B cell (primary cell): ENCODE measurements around the gene RPS10. TPM values are rescaled to one million over a fixed set of nuclear protein-coding genes. Genes with fewer than 3 reads are reported as not detected.
A peak's percentile ranks its signal among the peaks of the same experiment; 100 is the strongest.

Experiments
- ATAC-seq: fragments of 200-7000 bp; cut with Tn5 transposase; one replicate; pipeline ENCODE4 v1.10.0; 2021; ENCODE audit warnings: low read depth, mild to moderate bottlenecking, moderate number of reproducible peaks, moderate library complexity
- CTCF ChIA-PET: fragments of 350-600 bp; sonication (Branson Sonifier 250); formaldehyde crosslinking; loops from one replicate; lab custom pipeline; 2021; ENCODE audit warnings: antibody characterized with exemption, inconsistent platforms; lab: Charles Lee
- POLR2A ChIA-PET: fragments of 350-600 bp; sonication (Branson Sonifier 250); formaldehyde crosslinking; loops from one replicate; lab custom pipeline; 2021; ENCODE audit warnings: antibody characterized with exemption; lab: Charles Lee
- DNase-seq: peaks from one replicate; pipeline ENCODE4 v3.0.0; 2013
- H2AFZ ChIP-seq: 2 replicates; pipeline ENCODE4 v1.6.1; 2012; ENCODE audit warnings: mild to moderate bottlenecking, low read depth, low read length; ENCODE audit not compliant: insufficient read depth, poor library complexity, severe bottlenecking
- H3K27ac ChIP-seq, 2 donors: 1 replicate in 1 of 2; 2 replicates in 1 of 2; pipeline ENCODE4 v1.5.1; 2012 to 2013; ENCODE audit warnings: low read length in 2 of 2, mild to moderate bottlenecking in 2 of 2, moderate library complexity in 1 of 2
- H3K27me3 ChIP-seq, 4 experiments: fragments of 200-600 bp in 1 of 4; sonication (generic) in 1 of 4; replicated peaks in 1 of 4; 1 replicate in 2 of 4; 2 replicates in 2 of 4; pipeline versions ENCODE4 v1.6.1 to v1.7.0; 2013 to 2016; ENCODE audit warnings: low read length in 3 of 4, mild to moderate bottlenecking in 2 of 4, mixed read lengths in 1 of 4, moderate library complexity in 1 of 4; ENCODE audit not compliant: insufficient read depth in 4 of 4, control insufficient read depth in 3 of 4; ENCODE audit errors: control extremely low read depth in 1 of 4
- H3K36me3 ChIP-seq, 2 experiments: replicated peaks in 1 of 2; 1 replicate in 1 of 2; 2 replicates in 1 of 2; pipeline versions ENCODE4 v1.6.1 to v1.7.1; 2013; ENCODE audit warnings: low read length in 1 of 2; ENCODE audit not compliant: insufficient read depth in 2 of 2, control insufficient read depth in 1 of 2; ENCODE audit errors: control extremely low read depth in 1 of 2, extremely low read depth in 1 of 2
- H3K4me1 ChIP-seq, 2 donors: fragments of 200-600 bp in 1 of 2; sonication (generic) in 1 of 2; 1 replicate in 1 of 2; 2 replicates in 1 of 2; pipeline versions ENCODE4 v1.5.1 to v1.6.1; 2013 to 2017; ENCODE audit warnings: low read length in 2 of 2; ENCODE audit not compliant: control insufficient read depth in 2 of 2, insufficient read depth in 2 of 2
- H3K4me2 ChIP-seq: replicated peaks from 2 replicates; pipeline ENCODE3; 2012; ENCODE audit warnings: mild to moderate bottlenecking, low read depth, low read length; ENCODE audit not compliant: poor library complexity, severe bottlenecking
- H3K4me3 ChIP-seq, 5 experiments: fragments of 200-600 bp in 1 of 5; sonication (generic) in 1 of 5; 1 replicate in 3 of 5; 2 replicates in 2 of 5; pipeline versions ENCODE4 v1.5.1 to v1.7.0; 2011 to 2016; ENCODE audit warnings: low read length in 4 of 5, mild to moderate bottlenecking in 4 of 5, low read depth in 2 of 5, control low read depth in 1 of 5, moderate library complexity in 1 of 5; ENCODE audit not compliant: insufficient read depth in 1 of 5; ENCODE audit errors: control extremely low read depth in 1 of 5, extremely low read depth in 1 of 5
- H3K79me2 ChIP-seq: fragments of 200-600 bp; sonication (generic); one replicate; pipeline ENCODE4 v1.6.0; 2016; ENCODE audit warnings: low read length; ENCODE audit not compliant: control insufficient read depth, insufficient read depth
- H3K9ac ChIP-seq: fragments of 200-600 bp; sonication (generic); 2 replicates; pipeline ENCODE4 v1.6.1; 2017; ENCODE audit warnings: mild to moderate bottlenecking, low read length, moderate library complexity
- H3K9me3 ChIP-seq, 3 donors: one replicate each; pipeline versions ENCODE4 v1.6.1 to v1.7.1; 2013; ENCODE audit warnings: low read length in 2 of 3; ENCODE audit not compliant: control insufficient read depth in 2 of 3, insufficient read depth in 1 of 3; ENCODE audit errors: control extremely low read depth in 1 of 3
- H4K20me1 ChIP-seq: 2 replicates; pipeline ENCODE4 v1.6.0; 2012; ENCODE audit warnings: mild to moderate bottlenecking, low read length; ENCODE audit not compliant: insufficient read depth, control insufficient read depth, poor library complexity, severe bottlenecking
- H3K27ac Mint-ChIP-seq: one replicate; pipeline ENCODE4 v1.8.0; 2021; ENCODE audit warnings: mixed read lengths
- H3K27me3 Mint-ChIP-seq: one replicate; pipeline ENCODE4 v1.8.0; 2021; ENCODE audit warnings: mixed read lengths
- H3K4me1 Mint-ChIP-seq: one replicate; pipeline ENCODE4 v1.8.0; 2021; ENCODE audit warnings: mixed read lengths
- H3K4me3 Mint-ChIP-seq: one replicate; pipeline ENCODE4 v1.8.0; 2021; ENCODE audit warnings: mixed read lengths
- H3K9me3 Mint-ChIP-seq: one replicate; pipeline ENCODE4 v1.8.0; 2022; ENCODE audit warnings: mixed read lengths; ENCODE audit not compliant: insufficient read depth
- CTCF ChIP-seq: fragments of 200-600 bp; IDR thresholded peaks from one replicate; pipeline ENCODE4 v1.8.0; 2022; ENCODE audit warnings: antibody characterized with exemption, mild to moderate bottlenecking
- EZH2 ChIP-seq: IDR thresholded peaks from 2 replicates; pipeline ENCODE4 v1.6.1; 2012; ENCODE audit warnings: borderline replicate concordance, low read depth, mild to moderate bottlenecking, moderate library complexity, low read length; ENCODE audit not compliant: insufficient read depth, poor library complexity, severe bottlenecking
- WGBS: methylation state at CpG from one replicate; pipeline ENCODE4 v1.1.5; 2013; ENCODE audit warnings: missing lambda C conversion rate; ENCODE audit not compliant: insufficient coverage; 5-methylcytosine and 5-hydroxymethylcytosine counted together
- intact Hi-C: fragments of 100-400 bp; cut with micrococcal nuclease; formaldehyde crosslinking; loops from one replicate; pipeline ENCODE4 v1.10.0; 2022
- polyA plus RNA-seq: library from polyadenylated mRNA; depleted of rRNA; stranded (reverse); fragments of >200 nt; gene quantifications from 2 replicates; pipeline ENCODE4 v1.2.3, GENCODE V29; 2012
- total RNA-seq, 2 donors: library from RNA; stranded (reverse); fragments of 120-200 nt in 1 of 2; gene quantifications; 1 replicate in 1 of 2; 2 replicates in 1 of 2; pipeline versions ENCODE4 v1.2.3 to v1.2.4, GENCODE V29; 2013 to 2022

The RPS10 gene
- total and polyA plus RNA-seq, 2 donors (not counting 1 experiment from before 2014, with no cell fraction given): 2,707 to 6,226 TPM

GRCh38 chr6:34383656-34384320 lies 42.1 kb downstream of the RPS10 start:
- Histone ChIP-seq H3K4me3 (no peak overlapping the region), H3K9me3 (no peaks in the 10 kb centered on the region), H2AFZ (no peak overlapping the region), H3K4me1 (peaks cover 4 to 11% of the 10 kb centered on the region in 2 donors), H3K27me3 (no peaks in the 10 kb centered on the region), H4K20me1 (peaks cover 57% of the 10 kb centered on the region), H3K9ac (no peak overlapping the region), H3K4me2 (no peak overlapping the region), H3K36me3 (peaks cover 1 to 5% of the 10 kb centered on the region in 2 experiments), H3K27ac (peak overlapping the region in 1 of 2 donors; percentile 48), H3K79me2 (peaks cover 99% of the 10 kb centered on the region)
- CTCF ChIA-PET: interaction anchor here (0.7 to 2.3 kb wide), 5 partner anchors 12 to 756 kb away, joined by 3 to 9 read pairs (median 3); no protein-coding TSS in a partner anchor
- peaks cover 51% of the 10 kb centered on the region for H3K4me1 Mint-ChIP-seq
- 94% methylated on average over 5 of the region's 6 CpGs for WGBS
- ATAC-seq (no peak), DNase-seq (no peak)
- intact Hi-C loops: no loop called here
- peak overlapping the region; percentile 28 for H3K27ac Mint-ChIP-seq
- H3K4me3 Mint-ChIP-seq: no peak overlapping the region
- POLR2A ChIA-PET: interaction anchor here (0.7 kb wide), 1 partner anchor 9 kb away, joined by 7 read pairs; no protein-coding TSS in a partner anchor
- no peak for TF ChIP-seq EZH2
- no peak for TF ChIP-seq CTCF
- H3K27me3 Mint-ChIP-seq: no peaks in the 10 kb centered on the region
- H3K9me3 Mint-ChIP-seq: no peaks in the 10 kb centered on the region

GRCh38 chr6:34383161-34383631 lies 42.7 kb downstream of the RPS10 start:
- Histone ChIP-seq H3K27ac (peak overlapping the region in 1 of 2 donors; percentile 6), H4K20me1 (peaks cover 57% of the 10 kb centered on the region), H2AFZ (no peak overlapping the region), H3K36me3 (peaks cover 1 to 5% of the 10 kb centered on the region in 2 experiments), H3K9ac (no peak overlapping the region), H3K4me2 (peak overlapping the region; percentile 15), H3K9me3 (no peaks in the 10 kb centered on the region), H3K4me3 (no peak overlapping the region), H3K27me3 (no peaks in the 10 kb centered on the region), H3K79me2 (peaks cover 99% of the 10 kb centered on the region), H3K4me1 (peaks cover 4 to 11% of the 10 kb centered on the region in 2 donors)
- Mint-ChIP-seq H3K27me3 (no peaks in the 10 kb centered on the region), H3K9me3 (no peaks in the 10 kb centered on the region), H3K4me1 (peaks cover 53% of the 10 kb centered on the region), H3K4me3 (no peak overlapping the region), H3K27ac (peak overlapping the region; percentile 1)
- DNase-seq (no peak), ATAC-seq (no peak)
- intact Hi-C loops: no loop called here
- WGBS: no CpG with 5 or more reads among the region's 3 CpGs
- ChIA-PET CTCF (interaction anchor here (0.7 to 2.3 kb wide), 3 partner anchors 12 to 257 kb away, joined by 3 to 9 read pairs (median 4); no protein-coding TSS in a partner anchor), POLR2A (interaction anchor here (0.7 kb wide), 1 partner anchor 10 kb away, joined by 7 read pairs; no protein-coding TSS in a partner anchor)
- no peak for TF ChIP-seq CTCF
- no peak for TF ChIP-seq EZH2
